ENCODE measurements around the gene HS3ST2. TPM values are rescaled to one million over a fixed set of nuclear protein-coding genes. Genes with fewer than 3 reads are reported as not detected.

HS3ST2 gene
- total RNA-seq, 1 experiment from 2014 or later: 0.24 TPM

- no peak for TF ChIP-seq CTCF (conservative IDR thresholded peaks at IDR 0.05; ENCODE audit: low read depth, low read length)
- no peak for TF ChIP-seq EZH2 (IDR thresholded peaks at IDR 0.05; ENCODE audit: borderline replicate concordance, low read depth, low read length, poor library complexity, severe bottlenecking)
- Histone ChIP-seq H3K4me3 (ENCODE audit: low read depth, low read length, poor library complexity, severe bottlenecking) (no peak overlapping the region), H3K36me3 (ENCODE audit: insufficient read depth, low read length, poor library complexity, severe bottlenecking) (no peaks in the 10 kb centered on the region), H3K27me3 (replicated peaks; ENCODE audit: insufficient read depth, low read depth, low read length, poor library complexity) (peaks cover 24% of the 10 kb centered on the region), H3K9me3 (ENCODE audit: low read depth, low read length, poor library complexity, severe bottlenecking) (no peaks in the 10 kb centered on the region), H3K4me1 (ENCODE audit: insufficient read depth, low read length, poor library complexity, severe bottlenecking) (no peaks in the 10 kb centered on the region), H3K27ac (ENCODE audit: low read depth, low read length, poor library complexity, severe bottlenecking) (no peak overlapping the region)
- no TSS peak for BruUV-seq (replicated peaks)
- POLR2A ChIA-PET (ENCODE audit: low non-redundant PET): no interaction called here
- intact Hi-C loops (cut with micrococcal nuclease; ENCODE audit: unreplicated experiment): no loop called here
- CTCF ChIA-PET: no interaction called here
- DNase-seq (ENCODE audit: low spot score): no peak
Measured at GRCh38 chr16:22843122-22843521, 29.2 kb downstream of the HS3ST2 start.

DNA sequence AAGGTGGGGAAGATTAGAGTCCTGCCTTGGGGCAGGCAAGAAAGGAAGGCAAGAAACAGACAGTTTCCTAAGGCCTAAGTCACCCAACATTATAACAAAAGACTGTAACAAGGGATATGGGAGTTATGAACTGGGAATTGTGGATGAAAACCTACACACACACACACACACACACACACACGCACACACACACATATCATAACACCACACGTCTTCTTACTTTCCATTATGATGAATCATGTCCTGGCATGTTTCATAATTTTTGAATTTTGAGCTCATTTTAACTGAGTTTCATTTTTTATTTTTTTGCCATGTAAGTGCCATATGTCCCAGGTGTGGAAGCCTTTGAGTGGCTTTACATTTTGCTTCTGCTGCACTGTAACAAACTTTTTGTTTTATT lies 29.9 kb downstream of the HS3ST2 start:
- ChIA-PET CTCF (no interaction called here), POLR2A (ENCODE audit: low non-redundant PET) (no interaction called here)
- TF ChIP-seq CTCF (conservative IDR thresholded peaks at IDR 0.05; ENCODE audit: low read depth, low read length): no peak
- no peak for TF ChIP-seq EZH2 (IDR thresholded peaks at IDR 0.05; ENCODE audit: borderline replicate concordance, low read depth, low read length, poor library complexity, severe bottlenecking)
- Histone ChIP-seq H3K27me3 (replicated peaks; ENCODE audit: insufficient read depth, low read depth, low read length, poor library complexity) (peaks cover 21% of the 10 kb centered on the region), H3K36me3 (ENCODE audit: insufficient read depth, low read length, poor library complexity, severe bottlenecking) (no peaks in the 10 kb centered on the region), H3K9me3 (ENCODE audit: low read depth, low read length, poor library complexity, severe bottlenecking) (no peaks in the 10 kb centered on the region), H3K4me1 (ENCODE audit: insufficient read depth, low read length, poor library complexity, severe bottlenecking) (no peaks in the 10 kb centered on the region), H3K4me3 (ENCODE audit: low read depth, low read length, poor library complexity, severe bottlenecking) (no peak overlapping the region), H3K27ac (ENCODE audit: low read depth, low read length, poor library complexity, severe bottlenecking) (no peak overlapping the region)
- no TSS peak for BruUV-seq (replicated peaks)
- no peak for DNase-seq (ENCODE audit: low spot score)
- intact Hi-C loops (cut with micrococcal nuclease; ENCODE audit: unreplicated experiment): no loop called here

- H3K36me3 ChIP-seq (ENCODE audit: insufficient read depth, low read length, poor library complexity, severe bottlenecking): no peaks in the 10 kb centered on the region
- no peak overlapping the region for H3K27ac ChIP-seq (ENCODE audit: low read depth, low read length, poor library complexity, severe bottlenecking)
- TF ChIP-seq CTCF (conservative IDR thresholded peaks at IDR 0.05; ENCODE audit: low read depth, low read length) (no peak), EZH2 (IDR thresholded peaks at IDR 0.05; ENCODE audit: borderline replicate concordance, low read depth, low read length, poor library complexity, severe bottlenecking) (no peak)
- ChIA-PET CTCF (no interaction called here), POLR2A (ENCODE audit: low non-redundant PET) (no interaction called here)
- intact Hi-C loops (cut with micrococcal nuclease; ENCODE audit: unreplicated experiment): no loop called here
- peaks cover 25% of the 10 kb centered on the region for H3K27me3 ChIP-seq (replicated peaks; ENCODE audit: insufficient read depth, low read depth, low read length, poor library complexity)
- no peaks in the 10 kb centered on the region for H3K4me1 ChIP-seq (ENCODE audit: insufficient read depth, low read length, poor library complexity, severe bottlenecking)
- no peak overlapping the region for H3K4me3 ChIP-seq (ENCODE audit: low read depth, low read length, poor library complexity, severe bottlenecking)
- DNase-seq (ENCODE audit: low spot score): no peak
- H3K9me3 ChIP-seq (ENCODE audit: low read depth, low read length, poor library complexity, severe bottlenecking): no peaks in the 10 kb centered on the region
- BruUV-seq (replicated peaks): no TSS peak
Measured at GRCh38 chr16:22844416-22844815, 30.5 kb downstream of the HS3ST2 start.
